Endothelial cell of umbilical vein (primary cell): ENCODE measurements around the gene PRUNE2.

ENCODE experiments used
- CTCF ChIP-seq, 2 donors: IDR thresholded peaks; 1 replicate in 1 of 2; 2 replicates in 1 of 2; pipeline ENCODE4 v1.5.1; 2011; ENCODE audit warnings: low read length in 2 of 2, mild to moderate bottlenecking in 2 of 2, moderate library complexity in 2 of 2, control low read depth in 1 of 2, inconsistent platforms in 1 of 2, low read depth in 1 of 2; ENCODE audit not compliant: insufficient read depth in 1 of 2; ENCODE audit errors: extremely low read depth in 1 of 2
- EZH2 ChIP-seq: IDR thresholded peaks from 2 replicates; pipeline ENCODE4 v1.6.1; 2012; ENCODE audit warnings: borderline replicate concordance, low read depth, mild to moderate bottlenecking, moderate library complexity, low read length, inconsistent platforms; ENCODE audit not compliant: severe bottlenecking
- FOS ChIP-seq: IDR thresholded peaks from 2 replicates; pipeline ENCODE4 v1.6.1; 2011; ENCODE audit warnings: mild to moderate bottlenecking, low read length, moderate library complexity, borderline replicate concordance; ENCODE audit not compliant: insufficient read depth
- GATA2 ChIP-seq: IDR thresholded peaks from 2 replicates; pipeline ENCODE4 v1.7.0; 2011; ENCODE audit warnings: low read depth, mild to moderate bottlenecking, moderate library complexity, mixed read lengths, low read length; ENCODE audit not compliant: insufficient read length, insufficient read depth
- MYC ChIP-seq: IDR thresholded peaks from one replicate; pipeline ENCODE4 v1.6.1; 2011; ENCODE audit warnings: mild to moderate bottlenecking, low read depth, low read length
- POLR2A ChIP-seq: IDR thresholded peaks from 2 replicates; pipeline ENCODE4 v1.6.1; 2012; ENCODE audit warnings: low read depth, mild to moderate bottlenecking, control low read depth, low read length
- POLR2AphosphoS5 ChIP-seq: IDR thresholded peaks from 2 replicates; pipeline ENCODE4 v1.6.1; 2012; ENCODE audit warnings: low read depth, mild to moderate bottlenecking, control low read depth, low read length, moderate library complexity; ENCODE audit not compliant: insufficient read depth
- TF ChIP-seq, protein P1 (sequence below): IDR thresholded peaks from 2 replicates; pipeline ENCODE4 v1.6.1; 2011; ENCODE audit not compliant: insufficient read depth, insufficient read length

DNA sequence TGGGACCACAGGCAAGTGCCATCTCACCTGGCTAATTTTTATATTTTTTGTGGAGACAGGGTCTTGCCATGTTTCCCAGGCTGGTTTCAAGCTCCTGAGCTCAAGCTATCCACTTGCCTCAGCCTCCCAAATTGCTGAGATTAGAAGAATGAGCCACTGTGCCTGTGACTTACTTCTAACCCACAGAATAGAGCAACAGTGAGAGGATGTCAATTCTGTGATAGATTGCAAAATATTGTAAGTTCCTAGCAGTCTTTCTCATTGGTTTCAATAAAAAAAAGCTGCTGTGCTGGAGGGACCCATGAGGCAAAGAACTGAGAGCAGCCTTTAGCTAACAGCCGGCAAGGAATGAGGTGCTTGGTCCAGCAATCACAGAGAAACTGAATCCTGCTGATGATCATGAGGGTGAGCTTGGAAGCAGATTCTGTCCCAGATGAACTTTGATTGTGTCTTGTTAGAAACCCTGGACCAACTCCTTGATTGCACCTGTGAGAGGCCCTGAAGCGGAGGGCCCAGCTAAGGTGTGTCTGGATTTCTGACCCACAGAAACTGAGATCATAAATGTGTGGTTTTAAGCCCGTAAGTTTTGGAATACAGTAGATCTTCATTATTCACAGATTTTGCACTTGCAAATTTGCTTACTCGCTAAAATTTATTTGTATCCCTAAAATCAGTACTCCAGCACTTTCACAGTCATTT is 297.2 kb downstream of the PRUNE2 start:
- TF ChIP-seq CTCF (IDR thresholded peaks at IDR 0.05; ENCODE audit: extremely low read depth in 1 of 2, insufficient read depth in 1 of 2, low read depth in 1 of 2, low read length in 2 of 2) (no peak), EZH2 (no peak), POLR2AphosphoS5 (no peak), POLR2A (no peak), FOS (no peak), MYC (no peak), GATA2 (no peak)
- TF ChIP-seq, protein P1, sequence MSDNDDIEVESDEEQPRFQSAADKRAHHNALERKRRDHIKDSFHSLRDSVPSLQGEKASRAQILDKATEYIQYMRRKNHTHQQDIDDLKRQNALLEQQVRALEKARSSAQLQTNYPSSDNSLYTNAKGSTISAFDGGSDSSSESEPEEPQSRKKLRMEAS = no peak
